Esophagus muscularis mucosa (tissue), 4 donors: ENCODE results near the gene FAM222B.

Experiments used
- EP300 ChIP-seq: sonication (generic); formaldehyde crosslinking; IDR thresholded peaks from one replicate; pipeline ENCODE4 v1.6.1; 2017; ENCODE audit warnings: antibody characterized with exemption
- POLR2A ChIP-seq: fragments of 450-650 bp; IDR thresholded peaks from one replicate; pipeline ENCODE4 v1.6.1; 2017; ENCODE audit warnings: antibody characterized with exemption, moderate library complexity, mild to moderate bottlenecking, low read depth
- POLR2AphosphoS5 ChIP-seq, 2 donors: sonication (generic); formaldehyde crosslinking; IDR thresholded peaks; one replicate each; pipeline ENCODE4 v1.6.1; 2017; ENCODE audit warnings: antibody characterized with exemption in 2 of 2
- TF ChIP-seq, protein P1 (sequence below), 3 experiments: fragments of 200-600 bp in 2 of 3; fragments of 450-650 bp in 1 of 3; sonication (generic) in 2 of 3; IDR thresholded peaks; one replicate each; pipeline ENCODE4 v1.5.1; 2017 to 2019; ENCODE audit warnings: antibody characterized with exemption in 3 of 3, mild to moderate bottlenecking in 2 of 3, moderate library complexity in 1 of 3

GRCh38 chr17:28737770-28738679, 104.6 kb downstream of the FAM222B start:
- TF ChIP-seq, protein P1, sequence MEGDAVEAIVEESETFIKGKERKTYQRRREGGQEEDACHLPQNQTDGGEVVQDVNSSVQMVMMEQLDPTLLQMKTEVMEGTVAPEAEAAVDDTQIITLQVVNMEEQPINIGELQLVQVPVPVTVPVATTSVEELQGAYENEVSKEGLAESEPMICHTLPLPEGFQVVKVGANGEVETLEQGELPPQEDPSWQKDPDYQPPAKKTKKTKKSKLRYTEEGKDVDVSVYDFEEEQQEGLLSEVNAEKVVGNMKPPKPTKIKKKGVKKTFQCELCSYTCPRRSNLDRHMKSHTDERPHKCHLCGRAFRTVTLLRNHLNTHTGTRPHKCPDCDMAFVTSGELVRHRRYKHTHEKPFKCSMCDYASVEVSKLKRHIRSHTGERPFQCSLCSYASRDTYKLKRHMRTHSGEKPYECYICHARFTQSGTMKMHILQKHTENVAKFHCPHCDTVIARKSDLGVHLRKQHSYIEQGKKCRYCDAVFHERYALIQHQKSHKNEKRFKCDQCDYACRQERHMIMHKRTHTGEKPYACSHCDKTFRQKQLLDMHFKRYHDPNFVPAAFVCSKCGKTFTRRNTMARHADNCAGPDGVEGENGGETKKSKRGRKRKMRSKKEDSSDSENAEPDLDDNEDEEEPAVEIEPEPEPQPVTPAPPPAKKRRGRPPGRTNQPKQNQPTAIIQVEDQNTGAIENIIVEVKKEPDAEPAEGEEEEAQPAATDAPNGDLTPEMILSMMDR (IDR thresholded peaks at IDR 0.05), result no peak
- no peak for TF ChIP-seq EP300
- TF ChIP-seq POLR2A, result no peak
- TF ChIP-seq POLR2AphosphoS5 (IDR thresholded peaks at IDR 0.05), result no peak
